RWPE1 (cell line): ENCODE results near the gene IL17RD.

Experiments used
- CTCF ChIA-PET: fragments of 350-600 bp; sonication (Branson Sonifier 250); formaldehyde crosslinking; extraction: SDS; loops from one replicate; lab custom pipeline; 2021; lab: Yijun Ruan, JAX
- POLR2A ChIA-PET: fragments of 400-600 bp; formaldehyde crosslinking; extraction: SDS; loops from one replicate; lab custom pipeline; 2020; ENCODE audit warnings: antibody characterized with exemption; ENCODE audit not compliant: low non-redundant PET; lab: Yijun Ruan, JAX
- DNase-seq: peaks from one replicate; pipeline ENCODE4 v3.0.0; 2012; ENCODE audit warnings: low spot score
- H3K27ac ChIP-seq: fragments of 450-650 bp; 2 replicates; pipeline ENCODE4 v1.5.1; 2017
- CTCF ChIP-seq: fragments of 450-650 bp; conservative IDR thresholded peaks from 2 replicates; pipeline ENCODE4 v1.5.1; 2017; ENCODE audit warnings: low read depth, mild to moderate bottlenecking

The IL17RD gene

GRCh38 chr3:57140894-57141293, 24.3 kb downstream of the IL17RD start:
- POLR2A ChIA-PET: no interaction called here
- CTCF ChIA-PET: no interaction called here
- no peak for DNase-seq
- TF ChIP-seq CTCF: no peak
- H3K27ac ChIP-seq: no peak overlapping the region

GRCh38 chr3:57135964-57136719, 29.0 kb downstream of the IL17RD start:
- no peak for TF ChIP-seq CTCF
- CTCF ChIA-PET: interaction anchor here (0.5 kb wide), 1 partner anchor 112 kb away, joined by 3 read pairs; no protein-coding TSS in a partner anchor
- no peak for DNase-seq
- POLR2A ChIA-PET: no interaction called here
- no peak overlapping the region for H3K27ac ChIP-seq

DNA sequence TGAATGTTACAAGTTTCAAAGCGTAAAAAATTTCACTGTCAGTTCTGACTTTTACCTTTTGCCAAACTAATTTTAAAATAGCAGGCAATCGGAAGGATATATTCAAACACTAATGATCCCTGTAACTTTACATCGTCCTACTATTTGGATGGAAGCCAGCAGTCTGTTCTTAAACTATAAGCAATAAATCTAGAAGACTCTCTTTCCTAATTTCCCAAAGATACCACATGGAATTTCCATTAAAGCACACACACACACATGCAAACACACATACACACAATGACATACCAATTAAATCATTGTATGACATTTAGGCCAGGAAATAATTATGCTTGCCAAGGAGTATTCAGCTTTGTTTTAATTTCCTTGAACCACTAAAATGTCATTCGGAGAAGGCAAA, 32.0 kb downstream of the IL17RD start:
- CTCF ChIA-PET: no interaction called here
- POLR2A ChIA-PET: no interaction called here
- TF ChIP-seq CTCF: no peak
- no peak overlapping the region for H3K27ac ChIP-seq
- DNase-seq: no peak

- no peak overlapping the region for H3K27ac ChIP-seq
- POLR2A ChIA-PET: no interaction called here
- DNase-seq: no peak
- CTCF ChIA-PET: no interaction called here
- TF ChIP-seq CTCF: no peak
Observed at GRCh38 chr3:57132674-57133073, 32.5 kb downstream of the IL17RD start.

- no peak for TF ChIP-seq CTCF
- ChIA-PET POLR2A (no interaction called here), CTCF (interaction anchor here (0.6 kb wide), 1 partner anchor 310 kb away, joined by 3 read pairs; no protein-coding TSS in a partner anchor)
- H3K27ac ChIP-seq: no peak overlapping the region
- DNase-seq: no peak
Observed at GRCh38 chr3:57131210-57131588, 34.0 kb downstream of the IL17RD start.

DNA sequence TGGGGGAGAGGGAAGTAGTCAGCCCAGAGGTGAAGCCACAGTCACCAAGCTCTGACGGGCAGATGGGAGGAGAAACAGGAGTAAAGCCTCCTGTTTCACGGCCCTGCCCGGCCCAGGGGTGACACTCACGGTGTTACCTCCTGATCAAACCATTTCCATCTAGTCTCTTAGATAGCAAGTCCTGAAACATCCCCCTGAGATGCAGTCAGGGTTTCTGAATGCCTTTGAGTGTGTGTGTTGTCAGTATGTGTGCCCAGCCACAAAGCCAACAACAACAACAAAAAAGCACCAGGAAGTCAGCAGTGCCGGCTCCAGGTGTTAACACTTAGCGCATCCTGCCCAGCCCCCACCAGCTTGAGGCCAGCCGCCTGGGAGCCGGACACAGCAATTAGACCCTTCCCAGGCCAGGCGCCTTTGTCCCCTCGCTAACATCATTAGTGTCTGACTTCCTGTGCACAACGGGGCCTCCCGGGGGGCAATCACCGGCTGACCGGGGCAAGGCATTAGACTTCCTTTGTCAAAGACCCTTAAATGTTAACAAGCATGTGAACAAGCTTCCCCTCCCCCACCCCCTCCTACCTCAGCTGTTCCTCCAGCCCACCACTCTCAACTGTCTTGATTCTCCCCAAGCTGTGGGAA, 34.5 kb downstream of the IL17RD start:
- POLR2A ChIA-PET: no interaction called here
- no peak overlapping the region for H3K27ac ChIP-seq
- TF ChIP-seq CTCF: no peak
- CTCF ChIA-PET: interaction anchor here (0.7 kb wide), 1 partner anchor 136 kb away, joined by 3 read pairs; no protein-coding TSS in a partner anchor
- no peak for DNase-seq
